Omental fat pad (tissue), 4 donors: ENCODE measurements around the gene PRSS21. TPM values are rescaled to one million over a fixed set of nuclear protein-coding genes. Genes with fewer than 3 reads are reported as not detected.

Source experiments
- ATAC-seq: fragments of 150-250 bp; one replicate; pipeline ENCODE4 v1.9.1; 2016; ENCODE audit warnings: mild to moderate bottlenecking, moderate library complexity; ENCODE audit not compliant: low FRiP score
- DNase-seq: peaks from one replicate; pipeline ENCODE4 v3.0.0-alpha.2; 2019; ENCODE audit warnings: low spot score
- total RNA-seq, 4 donors: library from RNA; depleted of rRNA; stranded (reverse); fragments of >200 nt; gene quantifications; one replicate each; pipeline ENCODE4 v1.1.0, GENCODE V29; 2016
- TF ChIP-seq, protein P1 (sequence below), 3 donors: fragments of 450-650 bp; IDR thresholded peaks; one replicate each; pipeline ENCODE4 v1.5.1; 2016 to 2017; ENCODE audit warnings: antibody characterized with exemption in 3 of 3, mild to moderate bottlenecking in 3 of 3, moderate library complexity in 2 of 3

Gene PRSS21
- total RNA-seq, 4 donors from 2014 or later, result 0.65 to 1.0 TPM; not detected in 2

DNA sequence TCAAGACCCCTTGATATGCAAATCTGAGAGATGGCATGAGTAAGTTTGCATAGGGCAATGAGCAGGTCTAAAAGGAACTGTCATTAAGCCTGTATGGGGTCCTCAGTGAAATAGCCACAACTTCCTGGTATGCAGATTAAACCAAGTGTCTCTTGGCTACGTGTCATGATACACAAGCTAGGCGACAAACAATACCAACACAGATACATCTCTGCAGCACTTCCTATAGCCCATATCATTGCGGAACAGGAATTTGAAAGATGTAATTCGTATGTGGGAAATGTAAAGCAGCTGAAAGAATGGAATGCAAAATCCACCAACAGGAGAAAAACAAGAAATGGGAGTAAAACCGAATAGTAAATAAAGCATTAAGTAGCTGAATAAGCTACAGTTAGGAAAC, 28.1 kb downstream of the PRSS21 start:
- DNase-seq (no peak), ATAC-seq (no peak)
- TF ChIP-seq, protein P1, sequence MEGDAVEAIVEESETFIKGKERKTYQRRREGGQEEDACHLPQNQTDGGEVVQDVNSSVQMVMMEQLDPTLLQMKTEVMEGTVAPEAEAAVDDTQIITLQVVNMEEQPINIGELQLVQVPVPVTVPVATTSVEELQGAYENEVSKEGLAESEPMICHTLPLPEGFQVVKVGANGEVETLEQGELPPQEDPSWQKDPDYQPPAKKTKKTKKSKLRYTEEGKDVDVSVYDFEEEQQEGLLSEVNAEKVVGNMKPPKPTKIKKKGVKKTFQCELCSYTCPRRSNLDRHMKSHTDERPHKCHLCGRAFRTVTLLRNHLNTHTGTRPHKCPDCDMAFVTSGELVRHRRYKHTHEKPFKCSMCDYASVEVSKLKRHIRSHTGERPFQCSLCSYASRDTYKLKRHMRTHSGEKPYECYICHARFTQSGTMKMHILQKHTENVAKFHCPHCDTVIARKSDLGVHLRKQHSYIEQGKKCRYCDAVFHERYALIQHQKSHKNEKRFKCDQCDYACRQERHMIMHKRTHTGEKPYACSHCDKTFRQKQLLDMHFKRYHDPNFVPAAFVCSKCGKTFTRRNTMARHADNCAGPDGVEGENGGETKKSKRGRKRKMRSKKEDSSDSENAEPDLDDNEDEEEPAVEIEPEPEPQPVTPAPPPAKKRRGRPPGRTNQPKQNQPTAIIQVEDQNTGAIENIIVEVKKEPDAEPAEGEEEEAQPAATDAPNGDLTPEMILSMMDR (IDR thresholded peaks at IDR 0.05), result no peak

DNA sequence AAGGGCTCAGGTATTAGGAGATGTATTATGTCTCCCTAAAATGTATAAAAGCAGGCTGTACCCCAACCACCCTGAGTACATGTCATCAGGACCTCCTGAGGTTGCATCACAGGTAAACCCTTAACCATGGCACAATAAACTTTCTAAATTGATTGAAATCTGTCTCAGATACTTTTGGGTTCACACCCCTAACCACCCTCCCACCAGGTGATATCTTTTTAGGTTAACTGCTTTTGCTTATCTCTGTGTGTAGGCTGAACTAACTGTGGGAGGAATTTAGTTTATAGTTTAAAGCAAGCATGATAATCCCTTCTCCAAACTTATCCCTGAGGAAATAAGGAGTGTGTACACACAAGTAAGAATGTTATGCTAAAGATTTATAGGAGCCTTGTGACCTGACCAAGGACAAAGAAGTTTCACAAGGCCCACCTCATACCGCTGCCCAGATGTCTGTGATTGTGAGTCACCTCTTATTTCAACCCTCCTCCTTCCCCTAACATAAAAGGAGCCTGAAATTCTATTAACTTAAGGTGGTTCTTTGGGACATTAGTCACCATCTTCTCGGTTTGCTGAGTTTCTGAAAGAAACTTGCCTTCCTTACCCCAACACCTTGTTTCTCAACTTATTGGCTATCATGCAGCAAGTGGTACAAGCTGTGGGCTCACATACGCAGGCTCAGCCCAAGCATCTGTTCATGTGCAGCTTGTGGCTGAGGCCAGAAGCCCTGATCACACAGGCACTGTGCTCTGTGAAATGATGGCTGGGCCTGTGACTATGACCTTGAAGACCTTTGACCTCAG, 29.7 kb downstream of the PRSS21 start:
- DNase-seq (no peak), ATAC-seq (no peak)
- TF ChIP-seq, protein P1 (IDR thresholded peaks at IDR 0.05), result no peak

DNA sequence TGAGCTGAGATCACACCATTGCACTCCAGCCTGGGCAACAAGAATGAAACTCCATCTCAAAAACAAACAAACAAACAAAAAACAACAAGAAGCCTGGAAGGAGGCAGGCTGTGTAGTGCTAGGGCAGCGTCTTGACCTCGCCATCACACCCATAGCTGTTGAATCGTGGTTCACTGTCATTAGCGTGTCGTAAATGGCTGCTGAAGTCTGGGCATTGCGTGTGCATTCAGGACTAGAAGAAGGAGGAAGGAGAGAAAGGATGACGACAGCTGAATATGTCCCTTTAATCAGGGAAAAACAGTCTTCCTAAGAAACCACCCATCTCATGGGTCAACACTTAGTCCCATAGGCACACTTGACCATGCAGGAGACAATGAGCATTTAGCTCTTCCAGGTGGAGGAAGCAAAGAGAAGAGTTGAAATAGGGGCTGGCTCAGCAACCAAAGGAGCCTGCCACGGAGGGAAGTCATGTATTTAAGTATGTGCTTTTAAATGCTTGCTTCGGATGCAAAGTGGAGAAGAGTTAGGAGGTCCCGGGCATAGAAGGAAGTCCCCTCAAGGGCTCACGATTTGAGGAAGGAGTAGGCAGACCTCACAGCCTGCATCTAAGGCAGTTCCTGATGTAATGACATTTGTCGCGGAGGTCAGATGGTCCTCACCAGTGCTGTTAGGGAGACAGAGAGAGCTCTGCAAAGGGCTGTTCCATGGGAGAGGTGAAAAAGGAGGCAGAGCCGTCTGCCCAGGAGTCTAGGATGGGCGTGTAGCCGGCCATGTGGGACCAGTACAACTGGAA, 32.1 kb downstream of the PRSS21 start:
- TF ChIP-seq, protein P1 (IDR thresholded peaks at IDR 0.05), result no peak
- DNase-seq (no peak), ATAC-seq (no peak)

DNA sequence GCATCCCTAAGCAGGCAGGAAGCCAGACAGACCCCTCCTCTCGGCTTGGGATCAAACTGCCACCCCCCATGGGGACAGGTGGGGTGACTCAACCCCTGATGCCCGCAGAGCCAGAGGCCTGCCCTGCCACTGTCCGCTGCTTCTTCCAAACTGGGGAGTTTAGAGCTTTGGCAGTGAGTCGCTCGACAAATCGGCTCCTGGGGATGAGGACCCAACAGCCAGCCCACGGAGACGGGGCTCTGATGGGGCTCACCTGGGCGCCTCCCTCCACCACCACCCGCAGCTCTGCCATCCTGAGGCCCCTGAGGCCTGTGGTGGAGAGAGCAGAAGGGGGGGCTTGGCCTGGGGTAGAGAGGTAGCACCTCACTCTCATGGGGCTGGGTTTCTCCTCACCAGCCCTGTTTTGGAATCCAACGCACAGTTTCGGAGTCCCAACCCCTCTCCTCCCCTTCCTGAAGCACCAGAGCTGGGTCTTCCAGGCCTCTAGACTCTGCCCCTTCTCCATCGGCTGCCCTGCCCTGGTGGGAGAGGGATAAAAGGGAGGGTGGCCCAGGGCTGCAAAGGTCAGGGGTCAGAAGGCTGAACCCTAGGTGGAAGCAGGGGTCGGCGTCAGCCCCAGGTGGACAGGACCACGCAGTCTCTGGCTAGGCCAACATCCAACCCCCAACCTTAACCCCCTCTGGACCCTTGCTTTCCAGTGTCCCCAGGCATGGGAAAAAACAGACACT, 35.1 kb downstream of the PRSS21 start:
- DNase-seq, result no peak
- no peak for ATAC-seq
- TF ChIP-seq, protein P1 (IDR thresholded peaks at IDR 0.05), result no peak

DNA sequence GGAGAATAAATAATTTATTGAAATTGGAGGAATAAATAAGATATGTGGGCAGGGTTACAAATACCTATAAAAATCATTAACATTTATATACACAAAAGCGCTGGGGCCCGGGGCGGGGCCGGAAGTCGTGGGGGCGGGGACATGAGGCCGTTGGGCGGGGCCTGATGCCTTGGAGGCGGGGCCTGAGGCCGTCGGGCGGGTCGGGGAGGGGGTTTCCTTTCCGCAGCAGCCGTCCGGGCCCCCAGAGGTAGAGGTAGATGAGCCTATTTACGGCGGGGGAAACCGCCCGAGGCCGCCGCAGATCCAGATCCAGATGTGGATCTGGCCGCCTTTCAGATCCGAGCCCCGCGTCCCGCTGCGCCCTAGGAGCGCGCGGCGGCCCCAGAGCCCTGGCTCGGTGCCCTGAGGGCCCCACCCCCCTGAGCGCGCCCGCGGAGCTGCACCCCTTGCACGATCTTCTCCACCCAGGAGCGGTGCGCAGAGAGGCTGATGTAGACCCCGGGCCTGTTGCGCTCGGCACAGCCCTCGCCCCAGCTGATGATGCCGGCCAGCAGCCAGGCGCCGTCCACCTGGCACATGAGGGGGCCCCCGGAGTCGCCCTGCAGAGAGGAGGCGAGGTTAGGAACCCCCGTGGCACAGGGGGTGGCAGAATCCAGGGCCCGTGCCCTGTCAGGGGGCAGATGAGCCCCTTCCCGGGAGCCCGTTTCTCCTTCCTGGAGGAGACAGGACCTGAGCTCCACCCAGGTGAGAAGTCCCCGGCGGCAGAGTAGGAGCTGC, 35.9 kb downstream of the PRSS21 start:
- no peak for ATAC-seq
- DNase-seq, result no peak
- TF ChIP-seq, protein P1 (IDR thresholded peaks at IDR 0.05), result no peak

DNA sequence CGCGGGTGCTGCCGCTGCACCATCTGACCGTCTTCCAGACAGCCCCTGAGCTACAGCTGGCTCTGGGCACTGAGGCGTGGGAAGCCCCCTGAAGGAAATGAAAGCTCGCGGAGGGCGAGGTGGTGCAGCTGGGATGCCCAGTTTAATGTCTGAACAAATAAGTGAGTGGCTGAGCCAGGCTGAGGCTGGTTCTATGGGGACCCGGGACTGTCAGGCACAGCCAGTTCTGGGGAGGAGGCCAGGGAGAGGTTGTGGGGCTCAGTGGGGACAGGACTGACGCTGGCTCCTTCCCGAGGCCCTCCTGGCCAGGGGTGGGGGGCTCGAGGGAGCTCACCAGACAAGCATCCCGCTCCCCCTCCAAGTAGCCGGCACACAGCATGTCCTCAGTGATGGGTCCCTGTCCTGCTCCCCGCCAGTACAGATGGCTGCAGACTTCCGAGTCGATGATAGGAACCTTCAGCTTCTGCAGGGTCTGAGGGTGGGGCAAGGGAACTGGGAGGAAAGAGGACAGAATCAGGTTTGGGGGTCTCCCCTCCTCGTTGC, 36.6 kb downstream of the PRSS21 start:
- TF ChIP-seq, protein P1 (IDR thresholded peaks at IDR 0.05), result no peak
- ATAC-seq, result no peak

More for the DNA sequence above, 36.6 kb downstream of the PRSS21 start:
- DNase-seq, result no peak
